HG03354 (cell line): Measurements from ENCODE around the gene SLC30A2.
A peak's percentile ranks its signal among the peaks of the same experiment; 100 is the strongest.

ENCODE experiments used
- ATAC-seq: cut with Tn5 transposase; IDR thresholded peaks from one replicate; pipeline ENCODE4 v1.9.1; 2021; ENCODE audit warnings: mild to moderate bottlenecking; ENCODE audit not compliant: unreplicated experiment, poor library complexity, severe bottlenecking

SLC30A2 gene

GRCh38 chr1:26044414-26044813, 1.5 kb downstream of the SLC30A2 start:
- ATAC-seq = no peak

GRCh38 chr1:26043765-26044164, 2.2 kb downstream of the SLC30A2 start:
- ATAC-seq = no peak

GRCh38 chr1:26041978-26042377, 3.9 kb downstream of the SLC30A2 start:
- no peak for ATAC-seq

- ATAC-seq = no peak
These were observed 4.5 kb downstream of the SLC30A2 start for GRCh38 chr1:26041401-26041800.

GRCh38 chr1:26038904-26039303, 7.0 kb downstream of the SLC30A2 start:
- no peak for ATAC-seq

- ATAC-seq = no peak
These were observed 7.4 kb downstream of the SLC30A2 start for GRCh38 chr1:26038477-26038876.

- no peak for ATAC-seq
These were observed 8.0 kb downstream of the SLC30A2 start for GRCh38 chr1:26037904-26038303.

- no peak for ATAC-seq
These were observed 9.1 kb downstream of the SLC30A2 start for GRCh38 chr1:26036756-26037281.

- ATAC-seq = peak; percentile 75
These were observed 9.8 kb downstream of the SLC30A2 start for GRCh38 chr1:26035959-26036755.

- ATAC-seq = peak; percentile 91
These were observed 10.5 kb downstream of the SLC30A2 start for GRCh38 chr1:26035203-26035958.

GRCh38 chr1:26034504-26035202, 11.3 kb downstream of the SLC30A2 start:
- ATAC-seq = no peak

GRCh38 chr1:26032656-26033357, 13.1 kb downstream of the SLC30A2 start:
- no peak for ATAC-seq

- no peak for ATAC-seq
These were observed 14.2 kb downstream of the SLC30A2 start for GRCh38 chr1:26031611-26032220.

- no peak for ATAC-seq
These were observed 14.7 kb downstream of the SLC30A2 start for GRCh38 chr1:26031196-26031595.

- ATAC-seq = no peak
These were observed 15.9 kb downstream of the SLC30A2 start for GRCh38 chr1:26029864-26030481.

GRCh38 chr1:26029054-26029863, 16.7 kb downstream of the SLC30A2 start:
- ATAC-seq = no peak

- no peak for ATAC-seq
These were observed 17.4 kb downstream of the SLC30A2 start for GRCh38 chr1:26028490-26028980.
